ENCODE measurements around the gene FRS3.

DNA sequence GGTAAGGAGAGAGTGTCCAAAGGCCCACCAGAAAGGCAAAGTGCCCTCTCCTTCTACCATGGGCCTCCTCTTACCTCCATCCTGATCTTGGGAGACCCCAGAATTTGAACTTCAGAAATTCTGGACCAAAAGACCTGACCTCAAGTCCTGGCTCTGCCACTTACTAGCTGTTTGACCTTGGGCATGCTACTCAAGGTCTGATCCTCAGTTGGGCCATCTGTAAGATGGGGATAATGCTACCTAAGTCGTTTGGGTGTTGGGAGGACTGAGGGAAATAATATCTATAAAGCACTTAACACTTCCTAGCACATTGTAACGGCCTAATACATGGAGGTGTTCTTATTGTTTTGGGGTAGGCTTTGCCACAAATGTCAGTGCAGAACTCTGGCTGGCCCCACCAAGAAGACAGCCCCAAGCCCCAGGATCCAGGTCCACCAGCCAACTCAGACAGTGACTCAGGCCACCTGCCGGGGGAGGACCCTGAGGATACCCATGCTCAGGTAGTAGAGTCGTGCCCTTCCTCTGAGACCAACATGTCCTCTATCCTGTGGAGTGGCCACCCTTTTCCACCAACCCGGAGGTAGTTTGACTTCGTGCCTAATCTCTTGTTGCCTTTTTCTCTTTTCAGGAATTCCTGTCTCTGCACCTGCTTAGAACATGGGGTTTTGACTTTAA, 3.5 kb upstream of the FRS3 start:
- TF ChIP-seq, protein P1, sequence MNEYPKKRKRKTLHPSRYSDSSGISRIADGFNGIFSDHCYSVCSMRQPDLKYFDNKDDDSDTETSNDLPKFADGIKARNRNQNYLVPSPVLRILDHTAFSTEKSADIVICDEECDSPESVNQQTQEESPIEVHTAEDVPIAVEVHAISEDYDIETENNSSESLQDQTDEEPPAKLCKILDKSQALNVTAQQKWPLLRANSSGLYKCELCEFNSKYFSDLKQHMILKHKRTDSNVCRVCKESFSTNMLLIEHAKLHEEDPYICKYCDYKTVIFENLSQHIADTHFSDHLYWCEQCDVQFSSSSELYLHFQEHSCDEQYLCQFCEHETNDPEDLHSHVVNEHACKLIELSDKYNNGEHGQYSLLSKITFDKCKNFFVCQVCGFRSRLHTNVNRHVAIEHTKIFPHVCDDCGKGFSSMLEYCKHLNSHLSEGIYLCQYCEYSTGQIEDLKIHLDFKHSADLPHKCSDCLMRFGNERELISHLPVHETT (tag by site-specific recombination; IDR thresholded peaks at IDR 0.05) = no peak
- TF ChIP-seq, protein P2, sequence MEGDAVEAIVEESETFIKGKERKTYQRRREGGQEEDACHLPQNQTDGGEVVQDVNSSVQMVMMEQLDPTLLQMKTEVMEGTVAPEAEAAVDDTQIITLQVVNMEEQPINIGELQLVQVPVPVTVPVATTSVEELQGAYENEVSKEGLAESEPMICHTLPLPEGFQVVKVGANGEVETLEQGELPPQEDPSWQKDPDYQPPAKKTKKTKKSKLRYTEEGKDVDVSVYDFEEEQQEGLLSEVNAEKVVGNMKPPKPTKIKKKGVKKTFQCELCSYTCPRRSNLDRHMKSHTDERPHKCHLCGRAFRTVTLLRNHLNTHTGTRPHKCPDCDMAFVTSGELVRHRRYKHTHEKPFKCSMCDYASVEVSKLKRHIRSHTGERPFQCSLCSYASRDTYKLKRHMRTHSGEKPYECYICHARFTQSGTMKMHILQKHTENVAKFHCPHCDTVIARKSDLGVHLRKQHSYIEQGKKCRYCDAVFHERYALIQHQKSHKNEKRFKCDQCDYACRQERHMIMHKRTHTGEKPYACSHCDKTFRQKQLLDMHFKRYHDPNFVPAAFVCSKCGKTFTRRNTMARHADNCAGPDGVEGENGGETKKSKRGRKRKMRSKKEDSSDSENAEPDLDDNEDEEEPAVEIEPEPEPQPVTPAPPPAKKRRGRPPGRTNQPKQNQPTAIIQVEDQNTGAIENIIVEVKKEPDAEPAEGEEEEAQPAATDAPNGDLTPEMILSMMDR (tag by site-specific recombination; IDR thresholded peaks at IDR 0.05) = no peak
- TF ChIP-seq FEZF1 (tag by site-specific recombination; IDR thresholded peaks at IDR 0.05) (no peak), KLF10 (tag by site-specific recombination; IDR thresholded peaks at IDR 0.05) (no peak), ZBTB21 (tag by site-specific recombination; IDR thresholded peaks at IDR 0.05) (no peak), ZNF274 (IDR thresholded peaks at IDR 0.05; ENCODE audit: low read length) (no peak), ZNF274 (tag by site-specific recombination; IDR thresholded peaks at IDR 0.05; ENCODE audit: borderline replicate concordance) (no peak), OVOL3 (tag by site-specific recombination; IDR thresholded peaks at IDR 0.05) (no peak)
- TF ChIP-seq, protein P3, sequence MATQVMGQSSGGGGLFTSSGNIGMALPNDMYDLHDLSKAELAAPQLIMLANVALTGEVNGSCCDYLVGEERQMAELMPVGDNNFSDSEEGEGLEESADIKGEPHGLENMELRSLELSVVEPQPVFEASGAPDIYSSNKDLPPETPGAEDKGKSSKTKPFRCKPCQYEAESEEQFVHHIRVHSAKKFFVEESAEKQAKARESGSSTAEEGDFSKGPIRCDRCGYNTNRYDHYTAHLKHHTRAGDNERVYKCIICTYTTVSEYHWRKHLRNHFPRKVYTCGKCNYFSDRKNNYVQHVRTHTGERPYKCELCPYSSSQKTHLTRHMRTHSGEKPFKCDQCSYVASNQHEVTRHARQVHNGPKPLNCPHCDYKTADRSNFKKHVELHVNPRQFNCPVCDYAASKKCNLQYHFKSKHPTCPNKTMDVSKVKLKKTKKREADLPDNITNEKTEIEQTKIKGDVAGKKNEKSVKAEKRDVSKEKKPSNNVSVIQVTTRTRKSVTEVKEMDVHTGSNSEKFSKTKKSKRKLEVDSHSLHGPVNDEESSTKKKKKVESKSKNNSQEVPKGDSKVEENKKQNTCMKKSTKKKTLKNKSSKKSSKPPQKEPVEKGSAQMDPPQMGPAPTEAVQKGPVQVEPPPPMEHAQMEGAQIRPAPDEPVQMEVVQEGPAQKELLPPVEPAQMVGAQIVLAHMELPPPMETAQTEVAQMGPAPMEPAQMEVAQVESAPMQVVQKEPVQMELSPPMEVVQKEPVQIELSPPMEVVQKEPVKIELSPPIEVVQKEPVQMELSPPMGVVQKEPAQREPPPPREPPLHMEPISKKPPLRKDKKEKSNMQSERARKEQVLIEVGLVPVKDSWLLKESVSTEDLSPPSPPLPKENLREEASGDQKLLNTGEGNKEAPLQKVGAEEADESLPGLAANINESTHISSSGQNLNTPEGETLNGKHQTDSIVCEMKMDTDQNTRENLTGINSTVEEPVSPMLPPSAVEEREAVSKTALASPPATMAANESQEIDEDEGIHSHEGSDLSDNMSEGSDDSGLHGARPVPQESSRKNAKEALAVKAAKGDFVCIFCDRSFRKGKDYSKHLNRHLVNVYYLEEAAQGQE (tag by site-specific recombination; IDR thresholded peaks at IDR 0.05) = no peak
